GM12878 (cell line): ENCODE results near the gene PSMB7. TPM values are rescaled to one million over a fixed set of nuclear protein-coding genes. Genes with fewer than 3 reads are reported as not detected.

Experiments used
- ATAC-seq: fragments of 200-7000 bp; cut with Tn5 transposase; 3 replicates; pipeline ENCODE4 v1.9.1; 2020; ENCODE audit warnings: mild to moderate bottlenecking, moderate library complexity
- BruUV-seq: library from RNA; stranded (reverse); fragments of 400-500 nt; replicated peaks from 2 replicates; lab custom pipeline; 2021; lab: Mats Ljungman, UMichigan
- CTCF ChIA-PET: fragments of 300-600 bp; sonication (Branson Sonifier 250); formaldehyde crosslinking; extraction: SDS; loops from one replicate; lab custom pipeline; 2021; ENCODE audit warnings: inconsistent platforms; lab: Yijun Ruan, JAX
- POLR2A ChIA-PET: fragments of 350-600 bp; formaldehyde crosslinking; extraction: SDS; loops from one replicate; lab custom pipeline; 2021; ENCODE audit warnings: inconsistent platforms; lab: Charles Lee
- RAD21 ChIA-PET: fragments of 300-600 bp; sonication (Branson Sonifier 250); formaldehyde crosslinking; loops from one replicate; lab custom pipeline; 2023; ENCODE audit warnings: antibody characterized with exemption; ENCODE audit not compliant: unreplicated experiment; lab: Charles Lee
- SMC1A ChIA-PET: fragments of 300-600 bp; sonication (Branson Sonifier 250); formaldehyde crosslinking; loops from one replicate; lab custom pipeline; 2023; ENCODE audit not compliant: unreplicated experiment, uncharacterized antibody; lab: Charles Lee
- DNase-seq: peaks from one replicate; pipeline ENCODE4 v3.0.0-alpha.2; 2011; ENCODE audit warnings: low read depth, low spot score
- FAIRE-seq: peaks from 3 replicates; lab custom pipeline; 2011; peaks lifted over from hg19 to GRCh38; lab: Jason Lieb, UNC
- H2AFZ ChIP-seq: 2 replicates; pipeline ENCODE4 v1.6.0; 2011; ENCODE audit warnings: low read depth, low read length, control low read depth; ENCODE audit not compliant: control insufficient read depth
- H3K27ac ChIP-seq: 2 replicates; pipeline ENCODE4 v1.5.1; 2011; ENCODE audit warnings: control low read depth; ENCODE audit not compliant: control insufficient read depth, insufficient read depth
- H3K27me3 ChIP-seq, 2 experiments: replicated peaks in 1 of 2; 2 replicates each; pipeline versions ENCODE4 v1.6.0 to v1.6.1; 2011; ENCODE audit warnings: low read length in 1 of 2; ENCODE audit not compliant: control insufficient read depth in 2 of 2, insufficient read depth in 2 of 2
- H3K36me3 ChIP-seq, 2 experiments: 2 replicates each; pipeline ENCODE4 v1.5.1; 2011; ENCODE audit warnings: low read length in 1 of 2; ENCODE audit not compliant: control insufficient read depth in 2 of 2, insufficient read depth in 2 of 2
- H3K4me1 ChIP-seq: 2 replicates; pipeline ENCODE4 v1.6.1; 2011; ENCODE audit warnings: mild to moderate bottlenecking, low read length, moderate library complexity, mixed read lengths; ENCODE audit not compliant: control insufficient read depth, insufficient read depth
- H3K4me2 ChIP-seq: 2 replicates; pipeline ENCODE4 v1.6.0; 2011; ENCODE audit warnings: control low read depth; ENCODE audit not compliant: control insufficient read depth, insufficient read depth
- H3K4me3 ChIP-seq: fragments of 200-600 bp; sonication (generic); 2 replicates; pipeline ENCODE4 v1.5.1; 2016
- H3K79me2 ChIP-seq: 2 replicates; pipeline ENCODE4 v1.6.0; 2011; ENCODE audit warnings: low read length; ENCODE audit not compliant: control insufficient read depth, insufficient read depth
- H3K9ac ChIP-seq: 2 replicates; pipeline ENCODE4 v1.8.0; 2011; ENCODE audit warnings: low read length, control low read depth, mixed read lengths; ENCODE audit not compliant: control insufficient read depth, insufficient read depth
- H3K9me3 ChIP-seq: replicated peaks from 3 replicates; pipeline ENCODE4 v1.5.1; 2011; ENCODE audit warnings: mild to moderate bottlenecking, low read length; ENCODE audit not compliant: control insufficient read depth, insufficient read depth
- H4K20me1 ChIP-seq: 2 replicates; pipeline ENCODE4 v1.6.0; 2011; ENCODE audit not compliant: control insufficient read depth, insufficient read depth
- BRCA1 ChIP-seq: IDR thresholded peaks from 2 replicates; pipeline ENCODE4 v1.6.1; 2011; ENCODE audit warnings: low read depth, low read length, improper control_type of control experiment
- CBX5 ChIP-seq: sonication (generic); IDR thresholded peaks from 2 replicates; pipeline ENCODE4 v1.6.1; 2016; ENCODE audit warnings: low read depth, moderate library complexity, mild to moderate bottlenecking, inconsistent platforms
- CHD2 ChIP-seq: IDR thresholded peaks from 2 replicates; pipeline ENCODE4 v1.6.1; 2011; ENCODE audit warnings: low read depth, low read length, improper control_type of control experiment, borderline replicate concordance
- CHD4 ChIP-seq: fragments of 200-600 bp; sonication (generic); IDR thresholded peaks from 2 replicates; pipeline ENCODE4 v1.6.1; 2016; ENCODE audit warnings: mild to moderate bottlenecking
- CREM ChIP-seq: IDR thresholded peaks from 2 replicates; pipeline ENCODE4 v1.6.1; 2014; ENCODE audit warnings: antibody characterized with exemption, low read depth
- EED ChIP-seq: sonication (generic); IDR thresholded peaks from 2 replicates; pipeline ENCODE4 v1.6.1; 2016; ENCODE audit warnings: antibody characterized with exemption, low read depth
- KLF5 ChIP-seq: fragments of 450-650 bp; IDR thresholded peaks from 2 replicates; pipeline ENCODE4 v1.6.1; 2014; ENCODE audit warnings: mild to moderate bottlenecking; ENCODE audit not compliant: partially characterized antibody
- MTA3 ChIP-seq: IDR thresholded peaks from 2 replicates; pipeline ENCODE4 v1.6.1; 2012; ENCODE audit warnings: low read length, inconsistent platforms, borderline replicate concordance
- NBN ChIP-seq: fragments of 450-650 bp; IDR thresholded peaks from 2 replicates; pipeline ENCODE4 v1.6.1; 2016
- PAX5 ChIP-seq: IDR thresholded peaks from 2 replicates; pipeline ENCODE4 v1.6.1; 2011; ENCODE audit warnings: low read depth, low read length, borderline replicate concordance
- PAX8 ChIP-seq: fragments of 450-650 bp; IDR thresholded peaks from 2 replicates; pipeline ENCODE4 v1.6.1; 2017; ENCODE audit warnings: mild to moderate bottlenecking, moderate library complexity
- PKNOX1 ChIP-seq: fragments of 450-650 bp; IDR thresholded peaks from 2 replicates; pipeline ENCODE4 v1.6.1; 2016; ENCODE audit warnings: mild to moderate bottlenecking
- TARDBP ChIP-seq: IDR thresholded peaks from 2 replicates; pipeline ENCODE4 v1.6.1; 2016; ENCODE audit warnings: borderline replicate concordance
- ZBED1 ChIP-seq: IDR thresholded peaks from 2 replicates; pipeline ENCODE4 v1.6.1; 2016; ENCODE audit warnings: borderline replicate concordance
- ZNF217 ChIP-seq: fragments of 450-650 bp; IDR thresholded peaks from 2 replicates; pipeline ENCODE4 v1.6.1; 2017; ENCODE audit warnings: antibody characterized with exemption, mild to moderate bottlenecking
- ZZZ3 ChIP-seq: IDR thresholded peaks from 2 replicates; pipeline ENCODE4 v1.6.1; 2011; ENCODE audit warnings: low read depth; ENCODE audit not compliant: control insufficient read depth, insufficient read length
- WGBS: methylation state at CpG from one replicate; pipeline ENCODE4 v1.1.6; 2016; ENCODE audit warnings: low lambda C conversion rate; ENCODE audit not compliant: insufficient replicate concordance, insufficient coverage; ENCODE audit errors: missing lambda C conversion rate; 5-methylcytosine and 5-hydroxymethylcytosine counted together
- in situ Hi-C: fragments of 300-500 bp; cut with MboI; formaldehyde crosslinking; loops from 9 replicates; pipeline ENCODE4 v1.14.3; 2018; ENCODE audit warnings: mixed read lengths
- intact Hi-C: fragments of 100-400 bp; cut with micrococcal nuclease; formaldehyde crosslinking; loops from one replicate; pipeline ENCODE4 v1.14.2; 2022; ENCODE audit not compliant: unreplicated experiment
- polyA plus RNA-seq, 11 experiments: library from polyadenylated mRNA; depleted of rRNA in 4 of 11; unstranded in 6 of 11; stranded (reverse) in 5 of 11; fragments of >200 nt; fragmentation: Nextera tagmentation in 4 of 11; fragmentation: Illumina TruSeq in 1 of 11; extraction: Ambion mirVana in 4 of 11; extraction: Trizol in 1 of 11; gene quantifications; 1 replicate in 1 of 11; 2 replicates in 10 of 11; pipeline versions ENCODE4 v1.2.1 to v1.2.3, GENCODE V29; 2011 to 2016; ENCODE audit warnings: inconsistent platforms in 2 of 11, missing spikeins in 2 of 11, low read depth in 1 of 11
- total RNA-seq, 4 experiments: library from RNA; depleted of rRNA in 3 of 4; stranded (reverse); fragments of >200 nt in 3 of 4; fragmentation: Illumina TruSeq in 1 of 4; extraction: Trizol in 1 of 4; gene quantifications; 2 replicates each; pipeline versions ENCODE4 v1.2.1 to v1.2.3, GENCODE V29; 2013 to 2021
- TF ChIP-seq, protein P1 (sequence below): fragments of 450-650 bp; formaldehyde crosslinking; IDR thresholded peaks from 2 replicates; pipeline ENCODE4 v1.4.0; 2020; ENCODE audit warnings: mild to moderate bottlenecking, moderate library complexity
- TF ChIP-seq, protein P2 (sequence below): fragments of 450-650 bp; IDR thresholded peaks from 2 replicates; pipeline ENCODE4 v1.6.1; 2016; ENCODE audit warnings: mild to moderate bottlenecking, moderate library complexity, borderline replicate concordance

PSMB7 gene
- total and polyA plus RNA-seq, 10 of the 15 experiments (the other 5 are each of a cell fraction or from before 2014, with no cell fraction given) = 174 to 564 (median 268) TPM

DNA sequence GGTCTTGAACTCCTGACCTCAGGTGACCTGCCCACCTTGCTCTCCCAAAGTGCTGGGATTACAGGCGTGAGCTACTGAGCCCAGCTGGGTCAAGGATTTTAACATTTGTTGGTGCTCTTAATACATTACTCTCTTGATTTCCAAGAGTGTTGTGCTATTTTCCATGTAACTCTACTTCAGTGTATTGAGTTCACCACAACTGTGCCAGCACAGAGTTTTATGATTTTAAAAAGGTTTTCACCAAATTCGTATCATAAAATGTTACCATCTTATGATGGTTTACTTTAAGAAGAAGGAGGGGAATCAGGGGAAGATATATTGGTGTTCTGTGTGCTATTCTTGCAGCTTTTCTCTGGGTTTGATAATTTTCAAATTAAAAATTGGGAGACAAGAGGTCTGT, 28.4 kb upstream of the PSMB7 start (continued):
- TF ChIP-seq PAX5 (no peak), PAX8 (no peak), MTA3 (no peak), ZZZ3 (no peak), ZBED1 (no peak), CBX5 (no peak), TARDBP (no peak), CHD2 (no peak)
- TF ChIP-seq, protein P1, sequence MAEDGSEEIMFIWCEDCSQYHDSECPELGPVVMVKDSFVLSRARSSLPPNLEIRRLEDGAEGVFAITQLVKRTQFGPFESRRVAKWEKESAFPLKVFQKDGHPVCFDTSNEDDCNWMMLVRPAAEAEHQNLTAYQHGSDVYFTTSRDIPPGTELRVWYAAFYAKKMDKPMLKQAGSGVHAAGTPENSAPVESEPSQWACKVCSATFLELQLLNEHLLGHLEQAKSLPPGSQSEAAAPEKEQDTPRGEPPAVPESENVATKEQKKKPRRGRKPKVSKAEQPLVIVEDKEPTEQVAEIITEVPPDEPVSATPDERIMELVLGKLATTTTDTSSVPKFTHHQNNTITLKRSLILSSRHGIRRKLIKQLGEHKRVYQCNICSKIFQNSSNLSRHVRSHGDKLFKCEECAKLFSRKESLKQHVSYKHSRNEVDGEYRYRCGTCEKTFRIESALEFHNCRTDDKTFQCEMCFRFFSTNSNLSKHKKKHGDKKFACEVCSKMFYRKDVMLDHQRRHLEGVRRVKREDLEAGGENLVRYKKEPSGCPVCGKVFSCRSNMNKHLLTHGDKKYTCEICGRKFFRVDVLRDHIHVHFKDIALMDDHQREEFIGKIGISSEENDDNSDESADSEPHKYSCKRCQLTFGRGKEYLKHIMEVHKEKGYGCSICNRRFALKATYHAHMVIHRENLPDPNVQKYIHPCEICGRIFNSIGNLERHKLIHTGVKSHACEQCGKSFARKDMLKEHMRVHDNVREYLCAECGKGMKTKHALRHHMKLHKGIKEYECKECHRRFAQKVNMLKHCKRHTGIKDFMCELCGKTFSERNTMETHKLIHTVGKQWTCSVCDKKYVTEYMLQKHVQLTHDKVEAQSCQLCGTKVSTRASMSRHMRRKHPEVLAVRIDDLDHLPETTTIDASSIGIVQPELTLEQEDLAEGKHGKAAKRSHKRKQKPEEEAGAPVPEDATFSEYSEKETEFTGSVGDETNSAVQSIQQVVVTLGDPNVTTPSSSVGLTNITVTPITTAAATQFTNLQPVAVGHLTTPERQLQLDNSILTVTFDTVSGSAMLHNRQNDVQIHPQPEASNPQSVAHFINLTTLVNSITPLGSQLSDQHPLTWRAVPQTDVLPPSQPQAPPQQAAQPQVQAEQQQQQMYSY (CRISPR knock-in tag) = no peak

- Histone ChIP-seq H3K9me3 (peaks cover 7% of the 10 kb centered on the region; the same call in 1 of the 3 replicates), H3K27me3 (no peaks in the 10 kb centered on the region), H4K20me1 (no peaks in the 10 kb centered on the region), H2AFZ (no peak overlapping the region), H3K4me1 (no peaks in the 10 kb centered on the region), H3K9ac (no peak overlapping the region), H3K4me3 (no peak overlapping the region), H3K79me2 (no peaks in the 10 kb centered on the region), H3K4me2 (no peak overlapping the region), H3K36me3 (no peaks in the 10 kb centered on the region), H3K27ac (no peak overlapping the region)
- in situ Hi-C loops = no loop called here
- CTCF ChIA-PET = interaction anchor here (1.0 kb wide), 1 partner anchor 24 kb away, joined by 5 read pairs; no protein-coding TSS in a partner anchor
- FAIRE-seq = no peak
- SMC1A ChIA-PET = no interaction called here
- RAD21 ChIA-PET = no interaction called here
- BruUV-seq = no TSS peak
- WGBS = 53% methylated on average over 3 of the region's 3 CpGs
- no peak for ATAC-seq
- no peak for DNase-seq
- intact Hi-C loops = no loop called here
- POLR2A ChIA-PET = no interaction called here
- TF ChIP-seq EED (no peak), CREM (no peak), ZNF217 (no peak), CHD4 (no peak), BRCA1 (no peak), KLF5 (no peak), PKNOX1 (no peak), NBN (no peak)
- TF ChIP-seq, protein P2, sequence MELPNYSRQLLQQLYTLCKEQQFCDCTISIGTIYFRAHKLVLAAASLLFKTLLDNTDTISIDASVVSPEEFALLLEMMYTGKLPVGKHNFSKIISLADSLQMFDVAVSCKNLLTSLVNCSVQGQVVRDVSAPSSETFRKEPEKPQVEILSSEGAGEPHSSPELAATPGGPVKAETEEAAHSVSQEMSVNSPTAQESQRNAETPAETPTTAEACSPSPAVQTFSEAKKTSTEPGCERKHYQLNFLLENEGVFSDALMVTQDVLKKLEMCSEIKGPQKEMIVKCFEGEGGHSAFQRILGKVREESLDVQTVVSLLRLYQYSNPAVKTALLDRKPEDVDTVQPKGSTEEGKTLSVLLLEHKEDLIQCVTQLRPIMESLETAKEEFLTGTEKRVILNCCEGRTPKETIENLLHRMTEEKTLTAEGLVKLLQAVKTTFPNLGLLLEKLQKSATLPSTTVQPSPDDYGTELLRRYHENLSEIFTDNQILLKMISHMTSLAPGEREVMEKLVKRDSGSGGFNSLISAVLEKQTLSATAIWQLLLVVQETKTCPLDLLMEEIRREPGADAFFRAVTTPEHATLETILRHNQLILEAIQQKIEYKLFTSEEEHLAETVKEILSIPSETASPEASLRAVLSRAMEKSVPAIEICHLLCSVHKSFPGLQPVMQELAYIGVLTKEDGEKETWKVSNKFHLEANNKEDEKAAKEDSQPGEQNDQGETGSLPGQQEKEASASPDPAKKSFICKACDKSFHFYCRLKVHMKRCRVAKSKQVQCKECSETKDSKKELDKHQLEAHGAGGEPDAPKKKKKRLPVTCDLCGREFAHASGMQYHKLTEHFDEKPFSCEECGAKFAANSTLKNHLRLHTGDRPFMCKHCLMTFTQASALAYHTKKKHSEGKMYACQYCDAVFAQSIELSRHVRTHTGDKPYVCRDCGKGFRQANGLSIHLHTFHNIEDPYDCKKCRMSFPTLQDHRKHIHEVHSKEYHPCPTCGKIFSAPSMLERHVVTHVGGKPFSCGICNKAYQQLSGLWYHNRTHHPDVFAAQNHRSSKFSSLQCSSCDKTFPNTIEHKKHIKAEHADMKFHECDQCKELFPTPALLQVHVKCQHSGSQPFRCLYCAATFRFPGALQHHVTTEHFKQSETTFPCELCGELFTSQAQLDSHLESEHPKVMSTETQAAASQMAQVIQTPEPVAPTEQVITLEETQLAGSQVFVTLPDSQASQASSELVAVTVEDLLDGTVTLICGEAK = no peak
Observed at GRCh38 chr9:124442826-124443225, 27.6 kb upstream of the PSMB7 start.
